SU-DHL-6 (cell line): ENCODE data around the gene FCHSD2.

Source experiments
- CTCF ChIP-seq: fragments of 200-600 bp; sonication (generic); IDR thresholded peaks from one replicate; pipeline ENCODE4 v1.5.1; 2017; ENCODE audit warnings: antibody characterized with exemption, mild to moderate bottlenecking, low read length, moderate library complexity; ENCODE audit not compliant: insufficient read depth, poor library complexity, severe bottlenecking
- EZH2phosphoT487 ChIP-seq: fragments of 200-600 bp; sonication (generic), shearing (Covaris generic); conservative IDR thresholded peaks from 2 replicates; pipeline ENCODE4 v1.6.1; 2018; ENCODE audit warnings: mild to moderate bottlenecking, antibody characterized with exemption, low read length, moderate library complexity, mixed read lengths

- no peak for TF ChIP-seq CTCF
- TF ChIP-seq EZH2phosphoT487: no peak
These were observed 270.1 kb downstream of the FCHSD2 start for GRCh38 chr11:72872012-72872411.
